IMR-90 (cell line): ENCODE measurements around the gene SLC44A1. TPM values are rescaled to one million over a fixed set of nuclear protein-coding genes. Genes with fewer than 3 reads are reported as not detected.

Experiments
- ATAC-seq: fragments of 200-7000 bp; cut with Tn5 transposase; 2 replicates; pipeline ENCODE4 v1.9.1; 2020; ENCODE audit warnings: low read depth, mild to moderate bottlenecking, moderate library complexity
- BruUV-seq: library from RNA; stranded (reverse); fragments of 400-500 nt; replicated peaks from 2 replicates; lab custom pipeline; 2021; lab: Mats Ljungman, UMichigan
- CTCF ChIA-PET: fragments of 300-600 bp; formaldehyde crosslinking; extraction: SDS; loops from one replicate; lab custom pipeline; 2021; ENCODE audit warnings: antibody characterized with exemption; lab: Yijun Ruan, JAX
- POLR2A ChIA-PET: fragments of 300-600 bp; sonication (Branson Sonifier 250); formaldehyde crosslinking; loops from one replicate; lab custom pipeline; 2022; ENCODE audit warnings: antibody characterized with exemption; ENCODE audit not compliant: unreplicated experiment; lab: Charles Lee
- DNase-seq: peaks from one replicate; pipeline ENCODE4 v3.0.0; 2013
- H2AFZ ChIP-seq: replicated peaks from 2 replicates; pipeline ENCODE3; 2013; ENCODE audit warnings: low read length, mild to moderate bottlenecking; ENCODE audit not compliant: poor library complexity
- H2AK5ac ChIP-seq: 2 replicates; pipeline ENCODE4 v1.6.1; 2013; ENCODE audit warnings: low read depth, low read length, inconsistent platforms
- H2AK9ac ChIP-seq: replicated peaks from 2 replicates; pipeline ENCODE3; 2013; ENCODE audit warnings: mild to moderate bottlenecking, low read depth, low read length, moderate library complexity; ENCODE audit not compliant: poor library complexity
- H2BK120ac ChIP-seq: 2 replicates; pipeline ENCODE4 v1.6.1; 2013; ENCODE audit warnings: low read depth, low read length, inconsistent platforms
- H2BK15ac ChIP-seq: 3 replicates; pipeline ENCODE4 v1.6.1; 2013; ENCODE audit warnings: low read depth, low read length, inconsistent platforms
- H2BK20ac ChIP-seq: 2 replicates; pipeline ENCODE4 v1.6.1; 2013; ENCODE audit warnings: low read depth, mild to moderate bottlenecking, inconsistent platforms, low read length, moderate library complexity
- H2BK5ac ChIP-seq: 2 replicates; pipeline ENCODE4 v1.6.1; 2013; ENCODE audit warnings: mild to moderate bottlenecking, low read depth, low read length, inconsistent platforms; ENCODE audit not compliant: poor library complexity, severe bottlenecking
- H3K14ac ChIP-seq: replicated peaks from 2 replicates; pipeline ENCODE4 v1.6.1; 2013; ENCODE audit warnings: low read depth, low read length, inconsistent platforms
- H3K18ac ChIP-seq: 2 replicates; pipeline ENCODE4 v1.6.1; 2013; ENCODE audit warnings: low read depth, low read length, control low read depth
- H3K23ac ChIP-seq: 2 replicates; pipeline ENCODE4 v1.6.1; 2013; ENCODE audit warnings: low read depth, low read length, inconsistent platforms
- H3K27ac ChIP-seq: 2 replicates; pipeline ENCODE4 v1.5.1; 2013; ENCODE audit warnings: mild to moderate bottlenecking, control low read depth, low read length; ENCODE audit not compliant: insufficient read depth
- H3K27me3 ChIP-seq: 2 replicates; pipeline ENCODE4 v1.6.1; 2013; ENCODE audit warnings: low read length; ENCODE audit not compliant: control insufficient read depth, insufficient read depth
- H3K36me3 ChIP-seq: 2 replicates; pipeline ENCODE4 v1.6.1; 2013; ENCODE audit warnings: low read length, mixed read lengths; ENCODE audit not compliant: control insufficient read depth, insufficient read depth
- H3K4ac ChIP-seq: 2 replicates; pipeline ENCODE4 v1.6.1; 2013; ENCODE audit warnings: low read depth, low read length, inconsistent platforms
- H3K4me1 ChIP-seq: 2 replicates; pipeline ENCODE4 v1.6.1; 2013; ENCODE audit warnings: low read length, mixed read lengths; ENCODE audit not compliant: control insufficient read depth, insufficient read depth
- H3K4me2 ChIP-seq: 2 replicates; pipeline ENCODE4 v1.6.1; 2013; ENCODE audit warnings: low read depth, mild to moderate bottlenecking, control low read depth, low read length, moderate library complexity
- H3K4me3 ChIP-seq: 2 replicates; pipeline ENCODE4 v1.5.1; 2013; ENCODE audit warnings: low read depth, mild to moderate bottlenecking, control low read depth, low read length, moderate library complexity; ENCODE audit not compliant: insufficient read depth
- H3K56ac ChIP-seq: 2 replicates; pipeline ENCODE4 v1.6.1; 2013; ENCODE audit warnings: low read length, inconsistent platforms; ENCODE audit not compliant: insufficient read depth; ENCODE audit errors: extremely low read depth
- H3K79me1 ChIP-seq, 2 experiments: 2 replicates each; pipeline ENCODE4 v1.6.1; 2013; ENCODE audit warnings: low read length in 2 of 2, inconsistent platforms in 1 of 2, low read depth in 1 of 2
- H3K9ac ChIP-seq: 2 replicates; pipeline ENCODE4 v1.6.1; 2013; ENCODE audit warnings: low read depth, low read length, control low read depth
- H3K9me1 ChIP-seq: 2 replicates; pipeline ENCODE4 v1.6.1; 2013; ENCODE audit warnings: low read length, inconsistent platforms; ENCODE audit not compliant: insufficient read depth
- H3K9me3 ChIP-seq: 2 replicates; pipeline ENCODE4 v1.6.1; 2013; ENCODE audit warnings: low read length; ENCODE audit not compliant: control insufficient read depth, insufficient read depth
- H4K20me1 ChIP-seq: 2 replicates; pipeline ENCODE4 v1.6.1; 2013; ENCODE audit warnings: low read length, inconsistent platforms; ENCODE audit not compliant: insufficient read depth
- H4K5ac ChIP-seq: 2 replicates; pipeline ENCODE4 v1.6.1; 2013; ENCODE audit warnings: mild to moderate bottlenecking, low read depth, low read length, control low read depth
- H4K8ac ChIP-seq, 2 experiments: 2 replicates each; pipeline ENCODE4 v1.6.1; 2013; ENCODE audit warnings: low read depth in 2 of 2, low read length in 2 of 2, control low read depth in 1 of 2, inconsistent platforms in 1 of 2
- H4K91ac ChIP-seq: 2 replicates; pipeline ENCODE4 v1.6.1; 2013; ENCODE audit warnings: low read depth, low read length, inconsistent platforms; ENCODE audit not compliant: insufficient read depth
- BHLHE40 ChIP-seq: fragments of 150-350 bp; IDR thresholded peaks from 2 replicates; pipeline ENCODE4 v1.6.1; 2016; ENCODE audit warnings: mild to moderate bottlenecking, low read depth, low read length
- CEBPB ChIP-seq: IDR thresholded peaks from 2 replicates; pipeline ENCODE4 v1.6.1; 2012; ENCODE audit warnings: low read depth, low read length, improper control_type of control experiment
- CHD1 ChIP-seq: IDR thresholded peaks from 2 replicates; pipeline ENCODE4 v1.6.1; 2012; ENCODE audit warnings: low read depth, low read length, improper control_type of control experiment
- CTCF ChIP-seq: conservative IDR thresholded peaks from 2 replicates; pipeline ENCODE4 v1.5.1; 2012; ENCODE audit warnings: mild to moderate bottlenecking, low read depth, low read length, improper control_type of control experiment
- ELK1 ChIP-seq: fragments of 150-350 bp; IDR thresholded peaks from 2 replicates; pipeline ENCODE4 v1.6.1; 2016; ENCODE audit warnings: low read depth, mild to moderate bottlenecking, low read length, moderate library complexity, borderline replicate concordance
- FOS ChIP-seq: fragments of 150-350 bp; IDR thresholded peaks from 2 replicates; pipeline ENCODE4 v1.6.1; 2016; ENCODE audit warnings: low read depth, low read length
- MAFK ChIP-seq: IDR thresholded peaks from 2 replicates; pipeline ENCODE4 v1.6.1; 2012; ENCODE audit warnings: low read depth, low read length, improper control_type of control experiment
- MAZ ChIP-seq: IDR thresholded peaks from 2 replicates; pipeline ENCODE4 v1.6.1; 2012; ENCODE audit warnings: low read depth, mild to moderate bottlenecking, low read length, improper control_type of control experiment, moderate library complexity, borderline replicate concordance
- MXI1 ChIP-seq: IDR thresholded peaks from 2 replicates; pipeline ENCODE4 v1.6.1; 2012; ENCODE audit warnings: low read depth, mild to moderate bottlenecking, low read length, moderate library complexity, borderline replicate concordance
- NFE2L2 ChIP-seq: fragments of 150-350 bp; IDR thresholded peaks from 2 replicates; pipeline ENCODE4 v1.6.1; 2016; ENCODE audit warnings: low read depth, mild to moderate bottlenecking, low read length
- POLR2A ChIP-seq: IDR thresholded peaks from 2 replicates; pipeline ENCODE4 v1.6.1; 2012; ENCODE audit warnings: mild to moderate bottlenecking, low read depth, low read length
- RAD21 ChIP-seq: IDR thresholded peaks from 2 replicates; pipeline ENCODE4 v1.6.1; 2012; ENCODE audit warnings: low read length, improper control_type of control experiment
- RCOR1 ChIP-seq: IDR thresholded peaks from 2 replicates; pipeline ENCODE4 v1.6.1; 2012; ENCODE audit warnings: mild to moderate bottlenecking, low read length, improper control_type of control experiment; ENCODE audit not compliant: insufficient replicate concordance
- RFX5 ChIP-seq: IDR thresholded peaks from 2 replicates; pipeline ENCODE4 v1.8.0; 2012; ENCODE audit warnings: low read depth, mild to moderate bottlenecking, low read length, moderate library complexity
- SMC3 ChIP-seq: fragments of 150-350 bp; IDR thresholded peaks from 2 replicates; pipeline ENCODE4 v1.6.1; 2016; ENCODE audit warnings: low read depth, mild to moderate bottlenecking, antibody characterized with exemption, low read length, moderate library complexity
- USF2 ChIP-seq: fragments of 150-350 bp; IDR thresholded peaks from 2 replicates; pipeline ENCODE4 v1.6.1; 2017; ENCODE audit warnings: mild to moderate bottlenecking, antibody characterized with exemption, low read length, low read depth
- WGBS, 2 experiments: methylation state at CpG; one replicate each; pipeline versions ENCODE4 v1.1.5 to v1.1.7; 2013; ENCODE audit warnings: missing lambda C conversion rate in 2 of 2; ENCODE audit not compliant: insufficient read length in 1 of 2; ENCODE audit errors: extremely low coverage in 2 of 2; 5-methylcytosine and 5-hydroxymethylcytosine counted together
- dilution Hi-C: fragments of 300-500 bp; cut with HindIII; formaldehyde crosslinking; loops from one replicate; pipeline ENCODE4 v1.14.3; 2018; ENCODE audit warnings: low sequenced_read_pairs; ENCODE audit not compliant: unreplicated experiment
- in situ Hi-C: fragments of 300-500 bp; cut with MboI; formaldehyde crosslinking; loops from 3 replicates; pipeline ENCODE4 v1.14.3; 2019; ENCODE audit warnings: low sequenced_read_pairs, inconsistent platforms, mixed read lengths
- intact Hi-C: fragments of 100-400 bp; cut with micrococcal nuclease; formaldehyde crosslinking; loops from 2 replicates; pipeline ENCODE4 v1.10.0; 2022
- polyA plus RNA-seq, 3 experiments: library from polyadenylated mRNA; depleted of rRNA; stranded (reverse); fragments of >200 nt; gene quantifications; 2 replicates each; pipeline ENCODE4 v1.2.3, GENCODE V29; 2012; ENCODE audit warnings: low replicate concordance in 1 of 3
- total RNA-seq: library from RNA; depleted of rRNA; stranded (reverse); fragments of >200 nt; gene quantifications from 2 replicates; pipeline ENCODE4 v1.2.3, GENCODE V29; 2012

Gene SLC44A1
- total and polyA plus RNA-seq, 2 of the 4 experiments (the other 2 are of a cell fraction) = 5.2 to 21.7 TPM

- H2AFZ ChIP-seq = no peak overlapping the region
- H4K8ac ChIP-seq = no peak overlapping the region
- POLR2A ChIA-PET = no interaction called here
- no peak overlapping the region for H2BK5ac ChIP-seq
- no peak overlapping the region for H3K4me3 ChIP-seq
- peaks cover 3% of the 10 kb centered on the region; the same call in 1 of the 2 replicates for H3K9me1 ChIP-seq
- H4K20me1 ChIP-seq = no peaks in the 10 kb centered on the region
- BruUV-seq = no TSS peak
- H3K4me2 ChIP-seq = no peak overlapping the region
- no peak overlapping the region for H2AK9ac ChIP-seq
- no CpG with 5 or more reads among the region's 2 CpGs for WGBS, 2 experiments
- DNase-seq = no peak
- no peaks in the 10 kb centered on the region for H3K79me1 ChIP-seq
- no peak overlapping the region for H3K14ac ChIP-seq
- in situ Hi-C loops (no loop called here), dilution Hi-C loops (no loop called here), intact Hi-C loops (no loop called here)
- ATAC-seq = no peak
- H3K23ac ChIP-seq = no peak overlapping the region
- no peak overlapping the region for H4K5ac ChIP-seq
- CTCF ChIA-PET = interaction anchor here (2.4 kb wide), 1 partner anchor 14 kb away, joined by 9 read pairs; no protein-coding TSS in a partner anchor
- no peaks in the 10 kb centered on the region; the same call in 1 of the 2 replicates for H3K36me3 ChIP-seq
- no peak overlapping the region for H2BK20ac ChIP-seq
- no peak overlapping the region for H3K9ac ChIP-seq
- no peak overlapping the region for H3K56ac ChIP-seq
- no peak overlapping the region for H4K91ac ChIP-seq
- no peak overlapping the region for H2BK15ac ChIP-seq
- H2BK120ac ChIP-seq = no peak overlapping the region
- no peaks in the 10 kb centered on the region for H3K27me3 ChIP-seq
- H3K18ac ChIP-seq = no peak overlapping the region
- H3K4ac ChIP-seq = no peak overlapping the region
- no peak overlapping the region for H3K27ac ChIP-seq
- no peaks in the 10 kb centered on the region for H3K4me1 ChIP-seq
- no peak overlapping the region for H2AK5ac ChIP-seq
- no peak for TF ChIP-seq RFX5
- TF ChIP-seq POLR2A = no peak
- TF ChIP-seq CHD1 = no peak
- no peak for TF ChIP-seq RAD21
- no peak for TF ChIP-seq MXI1
- TF ChIP-seq SMC3 = no peak
- TF ChIP-seq ELK1 = no peak
- TF ChIP-seq USF2 = no peak
- TF ChIP-seq MAZ = no peak
- TF ChIP-seq NFE2L2 = no peak
- TF ChIP-seq RCOR1 = no peak
- no peak for TF ChIP-seq CTCF
- TF ChIP-seq CEBPB = no peak
- TF ChIP-seq BHLHE40 = no peak
- TF ChIP-seq MAFK = no peak
- TF ChIP-seq FOS = no peak
- H3K9me3 ChIP-seq = no peaks in the 10 kb centered on the region
Observed at GRCh38 chr9:105316703-105317102, 72.3 kb downstream of the SLC44A1 start.
